Right atrium auricular region (tissue), 2 donors: ENCODE measurements around the gene DEFB131B. TPM values are rescaled to one million over a fixed set of nuclear protein-coding genes. Genes with fewer than 3 reads are reported as not detected.
A peak's percentile ranks its signal among the peaks of the same experiment; 100 is the strongest.

Experiments used
- DNase-seq: peaks from one replicate; pipeline ENCODE4 v3.0.0-alpha.2; 2019; ENCODE audit warnings: low spot score
- H3K27ac ChIP-seq, 2 donors: fragments of 200-600 bp; sonication (generic); 1 replicate in 1 of 2; 2 replicates in 1 of 2; pipeline ENCODE4 v1.5.1; 2016 to 2019
- H3K27me3 ChIP-seq, 2 donors: fragments of 200-600 bp; sonication (generic); one replicate each; pipeline versions ENCODE4 v1.5.1 to v1.6.0; 2017 to 2019
- H3K36me3 ChIP-seq: fragments of 200-600 bp; sonication (generic); one replicate; pipeline ENCODE4 v1.5.1; 2016
- H3K4me1 ChIP-seq, 2 donors: fragments of 200-600 bp; sonication (generic); one replicate each; pipeline versions ENCODE4 v1.5.1 to v1.6.0; 2017 to 2019
- H3K4me3 ChIP-seq, 2 donors: fragments of 200-600 bp; sonication (generic); 1 replicate in 1 of 2; 2 replicates in 1 of 2; pipeline ENCODE4 v1.5.1; 2017 to 2019; ENCODE audit warnings: mild to moderate bottlenecking in 1 of 2, moderate library complexity in 1 of 2
- H3K9me3 ChIP-seq, 2 donors: fragments of 200-600 bp; sonication (generic); one replicate each; pipeline ENCODE4 v1.5.1; 2019
- CTCF ChIP-seq, 2 donors: fragments of 200-600 bp; sonication (generic); IDR thresholded peaks; one replicate each; pipeline ENCODE4 v1.5.1; 2019; ENCODE audit warnings: antibody characterized with exemption in 2 of 2
- total RNA-seq, 2 donors: library from RNA; depleted of rRNA; stranded (reverse); fragments of >200 nt; gene quantifications; one replicate each; pipeline ENCODE4 v1.1.0, GENCODE V29; 2016

The DEFB131B gene
- total RNA-seq, 2 donors from 2014 or later: not detected

GRCh38 chr11:71914617-71915189 is 36.5 kb downstream of the DEFB131B start:
- Histone ChIP-seq H3K9me3 (no peaks in the 10 kb centered on the region), H3K4me3 (no peak overlapping the region), H3K4me1 (no peaks in the 10 kb centered on the region), H3K27me3 (no peaks in the 10 kb centered on the region), H3K27ac (no peak overlapping the region), H3K36me3 (peaks cover 44% of the 10 kb centered on the region)
- no peak for DNase-seq
- no peak for TF ChIP-seq CTCF (IDR thresholded peaks at IDR 0.05)

- H3K27ac ChIP-seq: no peak overlapping the region
- no peaks in the 10 kb centered on the region for H3K9me3 ChIP-seq
- H3K4me1 ChIP-seq: no peaks in the 10 kb centered on the region
- H3K36me3 ChIP-seq: peaks cover 44% of the 10 kb centered on the region
- TF ChIP-seq CTCF (IDR thresholded peaks at IDR 0.05): no peak
- H3K27me3 ChIP-seq: no peaks in the 10 kb centered on the region
- no peak overlapping the region for H3K4me3 ChIP-seq
- no peak for DNase-seq
These were observed 39.4 kb downstream of the DEFB131B start for GRCh38 chr11:71917646-71918140.

- Histone ChIP-seq H3K4me1 (peaks cover 0 to 41% of the 10 kb centered on the region in 2 donors), H3K27me3 (no peaks in the 10 kb centered on the region)
- DNase-seq: peak; percentile 70
These were observed 49.8 kb downstream of the DEFB131B start, which contains the start of gene XNDC1N for GRCh38 chr11:71927820-71928736. Gene XNDC1N (minus strand): TSS chr11:71928594. CDS start chr11:71923353, 5,241 bp downstream.

GRCh38 chr11:71928737-71929443 is 50.6 kb downstream of the DEFB131B start, which contains the start of gene RNF121:
Gene RNF121 (plus strand): TSS chr11:71929046. CDS start chr11:71929062, 16 bp downstream.
- no peaks in the 10 kb centered on the region for H3K36me3 ChIP-seq

More at GRCh38 chr11:71927820-71928736, 49.8 kb downstream of the DEFB131B start, which contains the start of gene XNDC1N:
- H3K27ac ChIP-seq: peak within 1 kb of the TSS; percentile 83 to 92
- peak within 1 kb of the TSS; percentile 77 to 90 for H3K4me3 ChIP-seq
- H3K36me3 ChIP-seq: no peaks in the 10 kb centered on the region
- no peak for TF ChIP-seq CTCF (IDR thresholded peaks at IDR 0.05)
- H3K9me3 ChIP-seq: no peaks in the 10 kb centered on the region

More at GRCh38 chr11:71928737-71929443, 50.6 kb downstream of the DEFB131B start, which contains the start of gene RNF121:
- no peaks in the 10 kb centered on the region for H3K27me3 ChIP-seq
- no peak for TF ChIP-seq CTCF (IDR thresholded peaks at IDR 0.05)
- H3K27ac ChIP-seq: peak within 1 kb of the TSS; percentile 83 to 92
- peak; percentile 98 for DNase-seq
- peaks cover 0 to 47% of the 10 kb centered on the region in 2 donors for H3K4me1 ChIP-seq
- no peaks in the 10 kb centered on the region for H3K9me3 ChIP-seq
- H3K4me3 ChIP-seq: peak within 1 kb of the TSS; percentile 77 to 90
